GM18867 (cell line): ENCODE data around the gene SLTM.
"Not testable (repeated sequence)": the region's sequence is repeated elsewhere in the genome, so short reads cannot be mapped to it uniquely, and the experiment has no call there.

Source experiments
- ATAC-seq: cut with Tn5 transposase; IDR thresholded peaks from one replicate; pipeline ENCODE4 v1.9.1; 2021; ENCODE audit warnings: mild to moderate bottlenecking, moderate library complexity; ENCODE audit not compliant: unreplicated experiment

Gene SLTM

GRCh38 chr15:58929891-58930416 is 3.5 kb downstream of the SLTM start:
- no peak for ATAC-seq

GRCh38 chr15:58926823-58927222 is 6.7 kb downstream of the SLTM start:
- no peak for ATAC-seq

GRCh38 chr15:58924327-58924726 is 9.2 kb downstream of the SLTM start:
- ATAC-seq, result no peak

GRCh38 chr15:58923696-58924300 is 9.7 kb downstream of the SLTM start:
- no peak for ATAC-seq

- no peak for ATAC-seq
These were observed 10.2 kb downstream of the SLTM start for GRCh38 chr15:58923284-58923683.

- ATAC-seq, result no peak
These were observed 12.2 kb downstream of the SLTM start for GRCh38 chr15:58921267-58921790.

GRCh38 chr15:58920447-58920846 is 13.0 kb downstream of the SLTM start:
- not testable (repeated sequence) for ATAC-seq

- ATAC-seq, result no peak
These were observed 14.2 kb downstream of the SLTM start for GRCh38 chr15:58919232-58919631.

GRCh38 chr15:58918239-58918638 is 15.2 kb downstream of the SLTM start:
- no peak for ATAC-seq

- not testable (repeated sequence) for ATAC-seq
These were observed 15.8 kb downstream of the SLTM start for GRCh38 chr15:58917613-58918129.

- ATAC-seq, result no peak
These were observed 16.5 kb downstream of the SLTM start for GRCh38 chr15:58916962-58917361.

GRCh38 chr15:58910456-58910855 is 23.0 kb downstream of the SLTM start:
- no peak for ATAC-seq

- ATAC-seq, result no peak
These were observed 23.9 kb downstream of the SLTM start for GRCh38 chr15:58909616-58910015.

GRCh38 chr15:58908550-58909309 is 24.7 kb downstream of the SLTM start:
- no peak for ATAC-seq

GRCh38 chr15:58900631-58901030 is 32.8 kb downstream of the SLTM start:
- no peak for ATAC-seq

- ATAC-seq, result no peak
These were observed 35.3 kb downstream of the SLTM start for GRCh38 chr15:58898150-58898680.

- no peak for ATAC-seq
These were observed 44.1 kb downstream of the SLTM start for GRCh38 chr15:58889363-58889762.

- ATAC-seq, result no peak
These were observed 46.6 kb downstream of the SLTM start for GRCh38 chr15:58886921-58887320.

- not testable (repeated sequence) for ATAC-seq
These were observed 49.6 kb downstream of the SLTM start for GRCh38 chr15:58883926-58884325.

GRCh38 chr15:58882243-58882642 is 51.2 kb downstream of the SLTM start:
- no peak for ATAC-seq

- no peak for ATAC-seq
These were observed 53.2 kb downstream of the SLTM start for GRCh38 chr15:58880320-58880719.
